K562 (cell line): ENCODE measurements around the gene LYSMD1. TPM values are rescaled to one million over a fixed set of nuclear protein-coding genes. Genes with fewer than 3 reads are reported as not detected.

Experiments used
- BRCA1 ChIP-seq, 2 experiments: fragments of 450-650 bp in 1 of 2; sonication (generic) in 1 of 2; formaldehyde crosslinking in 1 of 2; IDR thresholded peaks; 2 replicates each; pipeline versions ENCODE4 v1.5.0 to v1.6.1; 2017 to 2020; ENCODE audit warnings: mild to moderate bottlenecking in 1 of 2, missing genetic modification reagents in 1 of 2
- NUFIP1 ChIP-seq: fragments of 450-650 bp; IDR thresholded peaks from 2 replicates; pipeline ENCODE4 v1.6.1; 2018; ENCODE audit not compliant: partially characterized antibody
- RBBP5 ChIP-seq: fragments of 200-600 bp; sonication (generic); IDR thresholded peaks from 2 replicates; pipeline ENCODE4 v1.6.1; 2012; ENCODE audit warnings: borderline replicate concordance, mild to moderate bottlenecking, low read length, control low read depth, inconsistent platforms; ENCODE audit not compliant: insufficient read depth, poor library complexity, severe bottlenecking
- REST ChIP-seq, 2 experiments: fragments of 450-650 bp; formaldehyde crosslinking in 1 of 2; IDR thresholded peaks; 2 replicates each; pipeline versions ENCODE4 v1.4.0 to v1.6.1; 2014 to 2020; ENCODE audit warnings: mild to moderate bottlenecking in 2 of 2, borderline replicate concordance in 1 of 2, low read depth in 1 of 2
- TARDBP ChIP-seq: fragments of 450-650 bp; IDR thresholded peaks from 2 replicates; pipeline ENCODE4 v1.6.1; 2016
- ZBTB33 ChIP-seq: sonication (generic); formaldehyde crosslinking; IDR thresholded peaks from 2 replicates; pipeline ENCODE4 v1.8.1; 2023; ENCODE audit warnings: mild to moderate bottlenecking, missing genetic modification reagents
- ZEB2 ChIP-seq: fragments of 450-650 bp; IDR thresholded peaks from 2 replicates; pipeline ENCODE4 v1.6.1; 2016
- ZNF695 ChIP-seq: fragments of 450-650 bp; formaldehyde crosslinking; IDR thresholded peaks from 2 replicates; pipeline ENCODE4 v1.4.0; 2020; ENCODE audit warnings: mild to moderate bottlenecking, moderate library complexity
- polyA plus RNA-seq, 8 experiments: library from polyadenylated mRNA; depleted of rRNA in 4 of 8; stranded (reverse) in 5 of 8; unstranded in 3 of 8; fragments of >200 nt; fragmentation: Nextera tagmentation in 2 of 8; fragmentation: Illumina TruSeq in 1 of 8; extraction: Ambion mirVana in 2 of 8; extraction: Trizol in 1 of 8; gene quantifications; 2 replicates each; pipeline versions ENCODE4 v1.2.1 to v1.2.3, GENCODE V29; 2011 to 2014; ENCODE audit warnings: inconsistent platforms in 1 of 8, missing spikeins in 1 of 8
- total RNA-seq, 7 experiments: library from RNA; depleted of rRNA in 6 of 7; stranded (reverse); fragments of >200 nt in 6 of 7; fragmentation: Illumina TruSeq in 2 of 7; extraction: Trizol in 2 of 7; gene quantifications; 2 replicates each; pipeline versions ENCODE4 v1.2.1 to v1.2.3, GENCODE V29; 2011 to 2021; ENCODE audit warnings: low replicate concordance in 1 of 7

LYSMD1 gene
- total and polyA plus RNA-seq, 9 of the 15 experiments (the other 6 are each of a cell fraction or from before 2014, with no cell fraction given) = 2.2 to 9.4 (median 6.0) TPM

- no peak for TF ChIP-seq ZNF695 (CRISPR knock-in tag)
- TF ChIP-seq BRCA1 (IDR thresholded peaks at IDR 0.05) = no peak
- TF ChIP-seq BRCA1 (CRISPR knock-in tag; IDR thresholded peaks at IDR 0.05) = no peak
- TF ChIP-seq ZEB2 = no peak
- TF ChIP-seq TARDBP = no peak
- TF ChIP-seq ZBTB33 (CRISPR knock-in tag) = 0 out of 2 replicates have a peak, but pooled peaks have one; percentile 56
- no peak for TF ChIP-seq REST (IDR thresholded peaks at IDR 0.05; ENCODE audit: borderline replicate concordance)
- TF ChIP-seq REST (CRISPR knock-in tag; IDR thresholded peaks at IDR 0.05; ENCODE audit: low read depth) = no peak
- TF ChIP-seq NUFIP1 = no peak
- peak; percentile 35 for TF ChIP-seq RBBP5
Measured at GRCh38 chr1:151143057-151143435, 22.7 kb downstream of the LYSMD1 start (continued).
